H1 (cell line): ENCODE data around the gene RAB4B. TPM values are rescaled to one million over a fixed set of nuclear protein-coding genes. Genes with fewer than 3 reads are reported as not detected.
"Not testable (repeated sequence)": the region's sequence is repeated elsewhere in the genome, so short reads cannot be mapped to it uniquely, and the experiment has no call there.

Experiments used
- CTCF ChIA-PET: fragments of 300-600 bp; sonication (Branson Sonifier 250); formaldehyde crosslinking; loops from one replicate; lab custom pipeline; 2021; ENCODE audit not compliant: partially characterized antibody; lab: Charles Lee
- POLR2A ChIA-PET: fragments of 300-600 bp; sonication (Branson Sonifier 250); formaldehyde crosslinking; loops from one replicate; lab custom pipeline; 2021; ENCODE audit warnings: inconsistent platforms; ENCODE audit not compliant: partially characterized antibody; lab: Charles Lee
- DNase-seq, 2 experiments: peaks; one replicate each; pipeline versions ENCODE4 v3.0.0 to v3.0.0-alpha.2; 2010 to 2022; ENCODE audit warnings: low spot score in 2 of 2, low read depth in 1 of 2, mixed read lengths in 1 of 2
- FAIRE-seq: peaks from 2 replicates; lab custom pipeline; 2011; peaks lifted over from hg19 to GRCh38; lab: Jason Lieb, UNC
- H2AFZ ChIP-seq: 2 replicates; pipeline ENCODE4 v1.8.1; 2012; ENCODE audit warnings: low read length, inconsistent platforms
- H2AK5ac ChIP-seq: 2 replicates; pipeline ENCODE4 v1.6.1; 2013; ENCODE audit warnings: low read depth, low read length
- H2BK120ac ChIP-seq: replicated peaks from 2 replicates; pipeline ENCODE3; 2013; ENCODE audit warnings: low read depth, low read length, inconsistent platforms
- H2BK12ac ChIP-seq: 2 replicates; pipeline ENCODE4 v1.6.1; 2013; ENCODE audit warnings: low read depth, low read length
- H2BK15ac ChIP-seq: 2 replicates; pipeline ENCODE4 v1.6.1; 2013; ENCODE audit warnings: low read length
- H2BK20ac ChIP-seq: 2 replicates; pipeline ENCODE4 v1.6.1; 2013; ENCODE audit warnings: low read length
- H2BK5ac ChIP-seq: 2 replicates; pipeline ENCODE4 v1.6.1; 2013; ENCODE audit warnings: low read depth, low read length
- H3K14ac ChIP-seq: 2 replicates; pipeline ENCODE4 v1.6.1; 2013; ENCODE audit warnings: inconsistent platforms; ENCODE audit not compliant: insufficient read length
- H3K18ac ChIP-seq: 2 replicates; pipeline ENCODE4 v1.6.1; 2013; ENCODE audit warnings: low read length; ENCODE audit errors: extremely low read depth
- H3K23ac ChIP-seq: 2 replicates; pipeline ENCODE4 v1.6.1; 2013; ENCODE audit warnings: inconsistent platforms; ENCODE audit not compliant: insufficient read length
- H3K23me2 ChIP-seq: 2 replicates; pipeline ENCODE4 v1.6.1; 2013; ENCODE audit warnings: low read depth, low read length
- H3K27ac ChIP-seq: 2 replicates; pipeline ENCODE4 v1.6.1; 2011; ENCODE audit warnings: low read depth, low read length, inconsistent platforms
- H3K27me3 ChIP-seq, 4 experiments: replicated peaks in 1 of 4; 1 replicate in 1 of 4; 2 replicates in 3 of 4; pipeline versions ENCODE4 v1.6.1 to v1.8.1; 2011 to 2013; ENCODE audit warnings: low read length in 3 of 4, mild to moderate bottlenecking in 3 of 4, inconsistent platforms in 2 of 4, mixed read lengths in 2 of 4, moderate library complexity in 1 of 4; ENCODE audit not compliant: control insufficient read depth in 3 of 4, insufficient read depth in 3 of 4; ENCODE audit errors: extremely low read depth in 1 of 4
- H3K36me3 ChIP-seq, 4 experiments: 2 replicates each; pipeline versions ENCODE4 v1.6.1 to v1.8.1; 2011 to 2013; ENCODE audit warnings: mild to moderate bottlenecking in 4 of 4, low read length in 3 of 4, moderate library complexity in 2 of 4, control low read depth in 1 of 4, inconsistent platforms in 1 of 4; ENCODE audit not compliant: insufficient read depth in 4 of 4, control insufficient read depth in 2 of 4
- H3K4ac ChIP-seq: replicated peaks from 2 replicates; pipeline ENCODE3; 2013; ENCODE audit warnings: low read length, low read depth, mixed read lengths, inconsistent platforms; ENCODE audit not compliant: insufficient read length
- H3K4me1 ChIP-seq, 4 experiments: replicated peaks in 1 of 4; 1 replicate in 1 of 4; 2 replicates in 3 of 4; pipeline versions ENCODE4 v1.6.1 to v1.8.1; 2011 to 2013; ENCODE audit warnings: low read length in 3 of 4, inconsistent platforms in 2 of 4, mixed read lengths in 1 of 4; ENCODE audit not compliant: insufficient read depth in 4 of 4, control insufficient read depth in 3 of 4
- H3K4me2 ChIP-seq, 2 experiments: 2 replicates each; pipeline versions ENCODE4 v1.6.1 to v1.8.1; 2011 to 2013; ENCODE audit warnings: low read depth in 2 of 2, low read length in 2 of 2, control low read depth in 1 of 2, inconsistent platforms in 1 of 2, mild to moderate bottlenecking in 1 of 2; ENCODE audit not compliant: insufficient read depth in 1 of 2
- H3K4me3 ChIP-seq, 4 experiments: fragments of 200-600, 300-600 bp in 1 of 4; sonication (generic), shearing (Covaris generic), sonication (Bioruptor Twin) in 1 of 4; 2 replicates each; pipeline versions ENCODE4 v1.5.1 to v1.8.1; 2011 to 2016; ENCODE audit warnings: low read length in 4 of 4, low read depth in 3 of 4, control low read depth in 2 of 4, inconsistent platforms in 2 of 4, mild to moderate bottlenecking in 2 of 4, mixed read lengths in 1 of 4, moderate library complexity in 1 of 4; ENCODE audit not compliant: insufficient read depth in 2 of 4; ENCODE audit errors: extremely low read depth in 1 of 4
- H3K56ac ChIP-seq: replicated peaks from 2 replicates; pipeline ENCODE3; 2013; ENCODE audit warnings: low read depth, mild to moderate bottlenecking, mixed read lengths, low read length, inconsistent platforms; ENCODE audit not compliant: insufficient read length
- H3K79me1 ChIP-seq: 2 replicates; pipeline ENCODE4 v1.6.1; 2013; ENCODE audit warnings: low read depth, low read length, control low read depth
- H3K79me2 ChIP-seq, 2 experiments: 2 replicates each; pipeline versions ENCODE4 v1.6.1 to v1.8.1; 2012 to 2013; ENCODE audit warnings: low read length in 2 of 2, mild to moderate bottlenecking in 2 of 2, inconsistent platforms in 1 of 2; ENCODE audit not compliant: insufficient read depth in 2 of 2, control insufficient read depth in 1 of 2
- H3K9ac ChIP-seq, 4 experiments: replicated peaks in 1 of 4; 1 replicate in 1 of 4; 2 replicates in 3 of 4; pipeline versions ENCODE4 v1.6.1 to v1.8.1; 2011 to 2013; ENCODE audit warnings: low read depth in 3 of 4, low read length in 3 of 4, control low read depth in 2 of 4, mild to moderate bottlenecking in 2 of 4, moderate library complexity in 2 of 4, inconsistent platforms in 1 of 4; ENCODE audit errors: extremely low read depth in 1 of 4
- H3K9me3 ChIP-seq, 2 experiments: 2 replicates each; pipeline versions ENCODE4 v1.6.1 to v1.8.1; 2012 to 2013; ENCODE audit warnings: mild to moderate bottlenecking in 2 of 2, moderate library complexity in 2 of 2, control low read depth in 1 of 2, inconsistent platforms in 1 of 2, low read depth in 1 of 2, low read length in 1 of 2, mixed read lengths in 1 of 2; ENCODE audit not compliant: insufficient read depth in 2 of 2
- H4K20me1 ChIP-seq, 2 experiments: replicated peaks in 1 of 2; 2 replicates each; pipeline versions ENCODE3 to v1.8.1; 2011 to 2013; ENCODE audit warnings: inconsistent platforms in 2 of 2, low read length in 2 of 2, mild to moderate bottlenecking in 1 of 2; ENCODE audit not compliant: insufficient read depth in 2 of 2, control insufficient read depth in 1 of 2
- H4K5ac ChIP-seq: 2 replicates; pipeline ENCODE4 v1.6.1; 2013; ENCODE audit warnings: low read length, low read depth, mixed read lengths, inconsistent platforms; ENCODE audit not compliant: insufficient read length
- H4K8ac ChIP-seq: 2 replicates; pipeline ENCODE4 v1.8.0; 2013; ENCODE audit warnings: mild to moderate bottlenecking, moderate library complexity, low read length, inconsistent platforms; ENCODE audit not compliant: insufficient read depth; ENCODE audit errors: extremely low read depth
- H4K91ac ChIP-seq: replicated peaks from 2 replicates; pipeline ENCODE3; 2013; ENCODE audit warnings: low read length, mixed read lengths, inconsistent platforms; ENCODE audit not compliant: insufficient read length
- WGBS, 2 experiments: shearing (Covaris generic) in 1 of 2; methylation state at CpG; one replicate each; pipeline versions ENCODE4 v1.1.6 to v1.1.7; 2013 to 2015; ENCODE audit warnings: low lambda C conversion rate in 2 of 2, mixed read lengths in 2 of 2, inconsistent platforms in 1 of 2, low coverage in 1 of 2, missing lambda C conversion rate in 1 of 2; ENCODE audit not compliant: insufficient replicate concordance in 2 of 2, insufficient coverage in 1 of 2, insufficient read length in 1 of 2; ENCODE audit errors: extremely low coverage in 1 of 2, missing lambda C conversion rate in 1 of 2; 5-methylcytosine and 5-hydroxymethylcytosine counted together
- polyA plus RNA-seq, 7 experiments: library from polyadenylated mRNA; depleted of rRNA in 3 of 7; stranded (reverse) in 5 of 7; unstranded in 2 of 7; fragments of >200 nt in 5 of 7; fragments of 200-250 nt in 2 of 7; gene quantifications; 1 replicate in 5 of 7; 2 replicates in 1 of 7; 4 replicates in 1 of 7; pipeline versions ENCODE4 v1.2.1 to v1.2.3, GENCODE V29; 2011 to 2013; ENCODE audit warnings: missing spikeins in 2 of 7, mixed read lengths in 2 of 7
- total RNA-seq: library from RNA; stranded (reverse); fragmentation: NEBNext Ultra II Directional; extraction: Animal tissue kit (Norgen Biotek cat#: 25700); gene quantifications from 2 replicates; pipeline ENCODE4 v1.2.1, GENCODE V29; 2021

RAB4B gene
- total and polyA plus RNA-seq, 2 of the 8 experiments (the other 6 are each of a cell fraction or from before 2014, with no cell fraction given): 15.9 to 28.6 TPM

DNA sequence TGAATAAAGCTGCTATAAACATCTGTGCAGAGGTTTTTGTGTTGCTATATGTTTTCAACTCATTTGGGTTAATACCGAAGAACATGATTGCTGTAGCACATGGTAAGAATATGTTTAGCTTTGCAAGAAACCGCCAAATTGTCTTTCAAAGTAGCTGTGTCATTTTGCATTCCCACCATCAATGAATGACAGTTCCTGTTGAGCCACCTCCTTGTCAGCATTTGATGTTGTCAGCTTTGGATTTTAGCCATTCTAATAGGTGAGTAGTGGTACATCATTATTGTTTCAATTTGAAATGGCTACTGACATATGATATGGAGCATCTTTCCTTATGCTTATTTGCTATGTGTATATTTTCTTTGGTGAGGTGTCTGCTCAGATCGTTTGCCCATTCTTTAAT is 64.0 kb downstream of the RAB4B start:
- H3K9ac ChIP-seq, H2AFZ ChIP-seq, H3K36me3 ChIP-seq, H3K27me3 ChIP-seq, H3K4me2 ChIP-seq, H4K8ac ChIP-seq, H3K18ac ChIP-seq, H2BK15ac ChIP-seq, H3K4me3 ChIP-seq, H3K4ac ChIP-seq, H2BK12ac ChIP-seq, H3K9me3 ChIP-seq, H3K23me2 ChIP-seq, H4K20me1 ChIP-seq, H3K56ac ChIP-seq, H3K14ac ChIP-seq, H2AK5ac ChIP-seq, H3K23ac ChIP-seq, FAIRE-seq, H2BK20ac ChIP-seq, H2BK120ac ChIP-seq, H2BK5ac ChIP-seq, H3K79me1 ChIP-seq, H4K5ac ChIP-seq, DNase-seq, H3K27ac ChIP-seq, H3K79me2 ChIP-seq, H4K91ac ChIP-seq, H3K4me1 ChIP-seq, CTCF ChIA-PET: not testable (repeated sequence)
- WGBS, 2 experiments: 87% methylated on average over 2 of the region's 3 CpGs; no CpG with 5 or more reads in 1 of the 2 experiments
- POLR2A ChIA-PET: interaction anchor here (1.0 kb wide), 1 partner anchor 35 kb away, joined by 3 read pairs; no protein-coding TSS in a partner anchor
